ENCODE data around the gene SOS1. TPM values are rescaled to one million over a fixed set of nuclear protein-coding genes. Genes with fewer than 3 reads are reported as not detected.
A peak's percentile ranks its signal among the peaks of the same experiment; 100 is the strongest.
"Not testable (repeated sequence)": the region's sequence is repeated elsewhere in the genome, so short reads cannot be mapped to it uniquely, and the experiment has no call there.

Gene SOS1
- 100 to 1,000 TPM in 1 of 2 donors, 10 to 100 TPM in 1; 98.7 to 116 TPM for total RNA-seq

DNA sequence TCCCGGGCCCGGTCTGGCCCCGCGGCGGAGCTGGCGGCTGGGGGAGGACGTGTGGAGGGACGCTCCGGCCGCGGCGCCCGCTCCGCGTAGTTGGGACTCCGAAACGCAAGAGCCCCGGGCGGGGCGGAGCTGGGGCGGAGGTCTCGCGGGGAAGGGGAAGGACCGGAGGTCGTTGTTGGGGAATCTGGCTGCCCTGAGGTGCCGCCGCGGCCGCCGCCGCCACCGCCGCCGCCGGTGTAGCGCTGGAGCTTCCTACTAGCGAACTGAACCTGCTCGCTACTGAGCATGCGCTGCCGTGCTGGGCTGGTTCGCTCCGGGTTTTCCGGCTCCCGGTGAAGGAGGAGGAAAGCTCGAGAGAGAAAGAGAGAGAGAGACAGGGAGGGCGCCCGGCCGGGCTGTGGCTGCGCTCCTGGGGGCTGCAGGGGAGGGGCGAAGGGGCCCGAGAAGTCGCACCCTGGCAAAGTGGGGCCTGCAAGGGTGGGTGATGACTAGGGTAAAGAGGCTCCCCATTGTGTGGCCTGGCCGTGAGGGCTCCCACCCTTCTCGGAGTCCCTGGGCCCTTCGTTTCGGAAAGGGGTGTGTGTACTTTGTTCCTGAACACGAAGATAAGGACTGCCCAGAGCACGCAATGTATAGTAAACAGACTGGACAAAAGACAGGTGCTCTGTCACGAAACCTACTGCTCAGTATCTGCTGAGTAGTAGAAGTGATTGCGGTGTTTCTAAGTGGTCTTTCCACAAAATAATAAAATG is at the start of gene SOS1:
TSS of gene SOS1 (minus strand) at position 281 of the 752 bp plus-strand sequence. CDS start 629 bp downstream, outside the sequence.
- peak within 1 kb of the TSS; percentile 100 for H3K4me3 Mint-ChIP-seq
- H3K9me3 Mint-ChIP-seq: no peaks in the 10 kb centered on the region
- peak; percentile 64 for ATAC-seq (replicated peaks)
- peaks cover 31% of the 10 kb centered on the region for H3K4me1 Mint-ChIP-seq
- H3K27me3 Mint-ChIP-seq: no peaks in the 10 kb centered on the region
- H3K36me3 Mint-ChIP-seq (ENCODE audit: low read depth): peaks cover 39% of the 10 kb centered on the region
- peak within 1 kb of the TSS; percentile 98 for H3K27ac Mint-ChIP-seq

DNA sequence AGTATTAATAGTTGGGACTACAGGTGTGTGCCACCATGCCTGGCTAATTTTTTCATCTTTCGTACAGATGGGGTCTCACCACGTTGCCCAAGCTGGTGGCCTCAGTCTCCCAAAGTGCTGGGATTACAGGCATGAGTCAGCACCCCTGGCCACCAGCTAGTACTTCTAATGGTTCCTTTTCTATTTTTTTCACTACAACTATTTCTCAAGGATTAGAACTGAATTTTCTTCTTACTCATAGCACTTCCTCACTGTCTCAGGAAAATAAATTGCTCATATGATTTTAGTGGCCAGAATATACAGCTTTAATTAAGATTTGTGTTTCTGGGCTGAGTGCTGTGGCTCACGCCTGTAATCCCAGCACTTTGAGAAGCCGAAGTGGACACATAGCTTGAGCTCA is 43.2 kb upstream of the SOS1 start:
- ATAC-seq (replicated peaks): no peak
- Mint-ChIP-seq H3K27ac (no peak overlapping the region), H3K27me3 (no peaks in the 10 kb centered on the region), H3K9me3 (no peaks in the 10 kb centered on the region), H3K36me3 (ENCODE audit: low read depth) (no peaks in the 10 kb centered on the region), H3K4me3 (no peak overlapping the region), H3K4me1 (no peaks in the 10 kb centered on the region)

DNA sequence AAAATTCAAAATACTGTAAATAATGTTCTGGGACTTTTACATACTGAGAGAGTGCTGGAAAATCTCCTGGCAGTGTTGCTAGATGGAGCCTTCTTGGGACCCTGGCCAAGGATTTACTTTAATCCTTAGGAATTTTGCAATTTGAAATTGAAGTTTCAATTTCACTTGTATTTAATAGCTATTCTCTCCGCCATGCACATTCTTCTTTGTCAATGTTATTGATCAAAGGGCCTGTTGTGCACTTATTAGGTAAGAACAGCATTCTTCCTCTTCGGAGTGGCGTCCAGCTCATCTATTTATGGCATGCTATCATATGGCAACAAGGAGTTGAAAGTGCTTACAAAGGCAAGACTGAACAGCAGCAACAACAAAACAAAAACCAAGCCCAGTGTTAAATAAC is 40.1 kb upstream of the SOS1 start:
- Mint-ChIP-seq H3K36me3 (ENCODE audit: low read depth) (no peaks in the 10 kb centered on the region), H3K27ac (no peak overlapping the region), H3K4me3 (no peak overlapping the region), H3K27me3 (no peaks in the 10 kb centered on the region), H3K4me1 (no peaks in the 10 kb centered on the region), H3K9me3 (no peaks in the 10 kb centered on the region)
- no peak for ATAC-seq (replicated peaks)

DNA sequence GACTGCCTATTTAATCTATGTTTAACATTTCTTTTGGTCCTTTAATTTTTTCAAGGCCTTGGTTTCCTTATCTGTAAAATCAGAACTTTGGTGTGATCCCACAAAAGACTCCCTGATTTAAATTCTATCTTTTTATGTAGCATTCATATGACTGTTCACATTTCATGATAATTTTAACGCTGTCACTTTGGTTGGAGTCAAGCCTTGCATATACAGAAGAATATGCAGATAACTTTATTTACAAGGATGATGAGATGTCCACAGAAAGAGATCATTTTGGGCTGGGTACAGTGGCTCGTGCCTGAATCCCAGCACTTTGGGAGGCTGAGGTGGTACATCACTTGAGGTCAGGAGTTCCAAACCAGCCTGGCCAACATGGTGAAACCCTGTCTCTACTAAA is 38.4 kb upstream of the SOS1 start:
- no peak for ATAC-seq (replicated peaks)
- H3K27me3 Mint-ChIP-seq: no peaks in the 10 kb centered on the region
- no peak overlapping the region for H3K27ac Mint-ChIP-seq
- H3K36me3 Mint-ChIP-seq (ENCODE audit: low read depth): no peaks in the 10 kb centered on the region
- no peaks in the 10 kb centered on the region for H3K9me3 Mint-ChIP-seq
- H3K4me3 Mint-ChIP-seq: no peak overlapping the region
- no peaks in the 10 kb centered on the region for H3K4me1 Mint-ChIP-seq

DNA sequence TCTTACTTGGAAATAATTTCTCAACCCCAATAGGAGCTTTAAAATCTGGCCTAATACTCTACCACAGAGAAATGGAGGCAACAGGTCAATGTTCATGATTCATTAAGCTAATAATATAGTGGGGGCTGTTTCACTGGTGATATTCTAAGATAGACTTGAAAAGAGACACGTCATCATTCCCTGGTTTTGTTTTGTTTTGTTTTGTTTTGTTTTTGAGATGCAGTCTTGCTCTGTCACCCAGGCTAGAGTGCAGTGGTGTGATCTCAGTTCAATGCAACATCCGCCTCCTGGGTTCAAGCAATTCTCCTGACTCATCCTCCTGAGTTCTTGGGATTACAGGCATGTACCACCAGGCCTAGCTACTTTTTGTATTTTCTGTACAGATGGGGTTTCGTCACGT is 37.5 kb upstream of the SOS1 start:
- H3K27me3 Mint-ChIP-seq: no peaks in the 10 kb centered on the region

DNA sequence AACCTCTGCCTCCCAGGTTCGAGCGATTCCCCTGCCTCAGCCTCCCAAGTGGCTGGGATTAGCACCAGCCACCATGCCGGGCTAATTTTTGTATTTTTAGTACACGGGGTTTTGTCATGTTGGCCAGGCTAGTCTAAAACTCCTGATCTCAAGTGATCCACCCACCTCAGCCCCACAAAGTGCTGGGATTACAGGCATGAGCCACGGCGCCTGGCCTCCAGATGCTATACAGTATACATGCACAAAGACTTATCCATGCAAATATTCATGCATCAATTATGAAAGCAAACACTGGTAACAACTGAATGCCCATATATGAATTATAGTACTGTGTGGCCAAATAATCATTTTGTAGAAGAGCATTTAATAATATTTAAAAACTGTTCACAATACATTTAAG is 36.0 kb upstream of the SOS1 start:
- no peak overlapping the region for H3K4me3 Mint-ChIP-seq
- no peak overlapping the region for H3K27ac Mint-ChIP-seq
- H3K9me3 Mint-ChIP-seq: no peaks in the 10 kb centered on the region
- no peak for ATAC-seq (replicated peaks)
- H3K36me3 Mint-ChIP-seq (ENCODE audit: low read depth): no peaks in the 10 kb centered on the region
- no peaks in the 10 kb centered on the region for H3K4me1 Mint-ChIP-seq
- H3K27me3 Mint-ChIP-seq: no peaks in the 10 kb centered on the region

More for the DNA sequence above, 37.5 kb upstream of the SOS1 start:
- no peak overlapping the region for H3K27ac Mint-ChIP-seq
- no peak overlapping the region for H3K4me3 Mint-ChIP-seq
- no peak for ATAC-seq (replicated peaks)
- H3K4me1 Mint-ChIP-seq: no peaks in the 10 kb centered on the region
- H3K36me3 Mint-ChIP-seq (ENCODE audit: low read depth): no peaks in the 10 kb centered on the region
- H3K9me3 Mint-ChIP-seq: no peaks in the 10 kb centered on the region

DNA sequence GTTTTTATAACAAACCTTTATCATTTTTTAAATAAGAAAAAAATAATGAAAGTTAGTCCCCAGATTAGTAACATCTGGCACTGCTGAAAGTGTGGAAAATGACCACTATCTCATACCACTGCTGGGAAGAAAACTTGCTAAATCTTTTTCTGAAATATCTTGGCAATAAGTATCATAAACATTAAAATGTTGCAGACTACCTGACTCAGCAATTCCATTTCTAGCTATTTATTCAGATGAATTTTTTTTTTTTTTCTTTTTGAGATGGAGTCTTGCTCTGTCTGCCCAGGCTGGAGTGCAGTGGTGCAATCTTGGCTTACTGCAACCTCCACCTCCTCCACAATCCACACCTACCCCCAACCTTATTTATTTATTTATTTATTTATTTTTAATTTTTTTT is 35.3 kb upstream of the SOS1 start:
- H3K4me1 Mint-ChIP-seq: no peaks in the 10 kb centered on the region
- ATAC-seq (replicated peaks): no peak
- H3K27ac Mint-ChIP-seq: no peak overlapping the region
- no peak overlapping the region for H3K4me3 Mint-ChIP-seq
- no peaks in the 10 kb centered on the region for H3K27me3 Mint-ChIP-seq
- no peaks in the 10 kb centered on the region for H3K9me3 Mint-ChIP-seq
- H3K36me3 Mint-ChIP-seq (ENCODE audit: low read depth): no peaks in the 10 kb centered on the region

DNA sequence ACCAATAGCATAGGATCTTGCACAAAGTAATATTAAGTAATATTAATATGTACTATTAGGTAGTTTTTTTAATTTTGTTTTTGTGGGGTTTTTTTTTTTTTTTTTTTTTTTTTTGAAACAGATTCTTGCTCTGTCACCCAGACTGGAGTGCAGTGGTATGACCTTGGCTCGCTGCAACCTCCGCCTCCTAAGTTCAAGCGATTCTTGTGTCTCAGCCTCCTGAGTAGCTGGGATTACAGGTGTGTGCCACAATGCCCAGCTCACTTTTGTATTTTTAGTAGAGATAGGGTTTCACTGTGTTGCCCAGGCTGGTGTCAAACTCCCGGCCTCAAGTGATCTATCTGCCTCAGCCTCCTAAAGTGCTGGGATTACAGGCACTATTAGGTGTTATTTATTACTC is 34.7 kb upstream of the SOS1 start:
- not testable (repeated sequence) for H3K27ac Mint-ChIP-seq; H3K4me1 Mint-ChIP-seq; H3K4me3 Mint-ChIP-seq; H3K36me3 Mint-ChIP-seq (ENCODE audit: low read depth); ATAC-seq (replicated peaks); H3K9me3 Mint-ChIP-seq; H3K27me3 Mint-ChIP-seq

DNA sequence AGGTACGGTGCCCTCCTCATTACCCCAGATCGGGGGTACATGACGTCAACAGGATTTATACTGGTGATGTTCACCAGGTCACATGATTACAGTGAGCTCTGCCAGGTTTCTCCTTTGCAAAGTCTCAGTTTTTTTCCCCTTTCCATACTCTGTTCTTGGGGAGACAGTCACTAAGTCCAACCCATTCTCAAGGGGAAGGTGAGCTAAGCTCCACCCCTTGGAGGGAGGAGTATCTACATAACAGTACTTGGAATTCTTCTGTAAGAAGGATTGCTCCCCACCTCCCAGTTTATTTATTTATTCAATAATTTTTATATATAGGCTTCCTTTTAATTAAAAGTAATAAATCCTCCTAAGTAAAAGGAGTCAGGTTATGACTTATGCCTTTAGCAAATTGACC is 34.1 kb upstream of the SOS1 start:
- Mint-ChIP-seq H3K4me3 (no peak overlapping the region), H3K36me3 (ENCODE audit: low read depth) (no peaks in the 10 kb centered on the region), H3K4me1 (no peaks in the 10 kb centered on the region), H3K27ac (no peak overlapping the region), H3K27me3 (no peaks in the 10 kb centered on the region), H3K9me3 (no peaks in the 10 kb centered on the region)
- ATAC-seq (replicated peaks): no peak

DNA sequence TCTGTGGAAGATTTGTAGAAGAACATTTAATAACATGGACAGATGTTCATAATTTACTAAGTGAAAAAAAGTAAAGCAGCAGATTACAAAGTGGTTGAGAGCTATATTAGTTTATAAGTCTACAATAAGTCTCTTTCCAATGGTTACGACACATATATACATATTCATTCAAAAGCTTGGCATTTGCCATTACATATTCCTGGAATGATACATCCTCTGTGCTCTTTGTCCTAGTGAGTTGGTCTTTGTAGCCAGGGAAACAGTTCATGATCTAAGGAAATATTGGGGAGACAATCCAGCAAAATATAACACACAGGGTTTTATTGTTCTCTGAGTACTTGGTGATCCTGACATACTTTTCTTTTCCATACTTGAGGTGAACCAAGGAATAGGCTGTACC is 32.5 kb upstream of the SOS1 start:
- Mint-ChIP-seq H3K27ac (no peak overlapping the region), H3K4me3 (no peak overlapping the region), H3K27me3 (no peaks in the 10 kb centered on the region), H3K9me3 (no peaks in the 10 kb centered on the region), H3K36me3 (ENCODE audit: low read depth) (no peaks in the 10 kb centered on the region), H3K4me1 (no peaks in the 10 kb centered on the region)
- ATAC-seq (replicated peaks): no peak

DNA sequence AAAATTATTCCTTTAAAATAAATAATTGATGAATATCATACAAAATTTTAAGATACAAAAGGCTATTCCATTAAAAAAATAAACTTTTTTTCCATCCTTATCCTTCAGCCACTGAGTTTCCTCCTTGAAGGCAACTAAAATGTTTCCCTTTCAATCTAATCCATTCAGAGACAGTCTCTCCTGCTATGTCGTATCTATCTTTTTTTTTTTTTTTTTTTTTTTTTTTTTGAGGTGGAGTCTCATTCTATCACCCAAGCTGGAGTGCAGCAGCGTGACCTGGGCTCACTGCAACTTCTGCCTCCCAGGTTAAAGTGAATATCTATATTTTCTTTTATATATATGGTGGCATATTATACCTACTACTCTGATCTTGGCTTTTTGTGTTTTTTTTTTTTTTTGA is 31.7 kb upstream of the SOS1 start:
- H3K27me3 Mint-ChIP-seq: no peaks in the 10 kb centered on the region
- H3K9me3 Mint-ChIP-seq: no peaks in the 10 kb centered on the region
- ATAC-seq (replicated peaks): no peak
- no peak overlapping the region for H3K27ac Mint-ChIP-seq
- no peak overlapping the region for H3K4me3 Mint-ChIP-seq
- no peaks in the 10 kb centered on the region for H3K36me3 Mint-ChIP-seq (ENCODE audit: low read depth)
- no peaks in the 10 kb centered on the region for H3K4me1 Mint-ChIP-seq

DNA sequence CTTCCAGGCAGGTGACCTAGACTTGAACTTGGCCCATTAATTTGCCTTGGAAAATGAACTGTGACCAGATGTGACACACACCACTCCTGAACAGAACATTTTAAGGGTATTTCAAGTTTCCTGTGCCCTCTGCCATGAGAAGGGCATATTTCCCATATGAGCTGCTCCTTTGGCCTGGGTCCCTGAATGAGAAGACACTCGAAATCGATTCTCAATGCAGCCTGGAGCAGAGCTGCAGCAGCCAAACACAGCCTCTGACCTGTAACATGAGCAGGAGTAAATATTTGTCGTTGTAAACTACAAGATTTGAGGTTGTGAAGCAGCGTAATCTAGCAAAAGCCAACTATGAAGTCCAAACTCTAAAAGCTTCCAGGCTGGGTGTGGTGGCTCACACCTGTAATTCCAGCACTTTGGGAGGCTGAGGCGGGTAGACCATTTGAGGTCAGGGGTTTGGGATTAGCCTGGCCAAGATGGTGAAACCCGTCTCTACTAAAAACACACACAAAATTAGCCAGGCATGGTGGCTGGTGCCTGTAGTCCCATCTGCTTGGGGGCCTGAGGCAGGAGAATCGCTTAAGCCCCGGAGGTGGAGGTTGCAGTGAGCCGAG is 30.1 kb upstream of the SOS1 start:
- no peak for ATAC-seq (replicated peaks)
- H3K9me3 Mint-ChIP-seq: no peaks in the 10 kb centered on the region
- H3K27me3 Mint-ChIP-seq: no peaks in the 10 kb centered on the region
- no peaks in the 10 kb centered on the region for H3K4me1 Mint-ChIP-seq
- H3K4me3 Mint-ChIP-seq: no peak overlapping the region
- H3K36me3 Mint-ChIP-seq (ENCODE audit: low read depth): no peaks in the 10 kb centered on the region
- H3K27ac Mint-ChIP-seq: no peak overlapping the region

DNA sequence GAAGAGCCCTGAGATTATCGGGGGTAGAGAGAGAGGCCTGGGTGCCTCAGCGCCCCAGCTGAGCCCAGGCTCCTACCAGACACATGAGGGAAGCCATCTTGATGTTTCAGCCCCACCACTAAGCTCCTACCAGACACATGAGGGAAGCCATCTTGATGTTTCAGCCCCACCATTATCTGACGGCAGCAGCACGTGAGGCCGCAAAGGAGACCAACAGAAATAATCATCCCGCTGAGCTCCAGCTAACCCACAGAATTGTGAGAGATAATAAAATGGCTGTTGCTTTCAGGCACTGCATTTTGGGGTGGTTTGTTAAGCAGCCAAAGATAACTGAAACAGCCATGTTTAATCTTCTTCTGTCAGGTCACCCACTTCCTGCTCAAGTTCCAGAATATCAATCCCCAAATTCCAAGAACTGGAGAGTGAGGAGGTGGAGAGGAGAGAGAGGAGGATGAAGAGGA is 29.3 kb upstream of the SOS1 start:
- Mint-ChIP-seq H3K36me3 (ENCODE audit: low read depth) (no peaks in the 10 kb centered on the region), H3K4me1 (no peaks in the 10 kb centered on the region), H3K4me3 (no peak overlapping the region), H3K27ac (peak overlapping the region; percentile 36), H3K9me3 (no peaks in the 10 kb centered on the region), H3K27me3 (no peaks in the 10 kb centered on the region)
- ATAC-seq (replicated peaks): no peak

DNA sequence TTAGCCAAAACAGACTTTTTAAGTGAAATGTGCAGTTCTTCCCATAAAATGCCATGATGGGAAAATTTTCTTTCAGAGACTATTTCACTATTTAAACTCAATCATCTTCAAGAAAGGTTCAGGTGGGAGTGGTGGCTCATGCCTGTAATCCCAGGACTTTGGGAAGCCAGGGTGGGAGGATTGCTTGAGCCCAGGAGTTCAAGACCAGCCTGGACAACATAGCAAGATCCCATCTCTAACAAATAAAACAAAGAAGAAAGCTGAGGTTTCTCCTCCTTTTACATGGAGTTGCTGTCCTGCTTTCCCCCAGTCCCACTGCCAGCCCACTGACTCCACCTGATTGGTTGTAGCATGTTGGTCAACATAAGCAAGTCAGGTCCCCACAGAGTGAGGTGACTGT is 25.8 kb upstream of the SOS1 start:
- Mint-ChIP-seq H3K36me3 (ENCODE audit: low read depth) (no peaks in the 10 kb centered on the region), H3K27ac (no peak overlapping the region), H3K4me1 (peaks cover 22% of the 10 kb centered on the region), H3K9me3 (no peaks in the 10 kb centered on the region), H3K27me3 (no peaks in the 10 kb centered on the region), H3K4me3 (no peak overlapping the region)
- ATAC-seq (replicated peaks): no peak

DNA sequence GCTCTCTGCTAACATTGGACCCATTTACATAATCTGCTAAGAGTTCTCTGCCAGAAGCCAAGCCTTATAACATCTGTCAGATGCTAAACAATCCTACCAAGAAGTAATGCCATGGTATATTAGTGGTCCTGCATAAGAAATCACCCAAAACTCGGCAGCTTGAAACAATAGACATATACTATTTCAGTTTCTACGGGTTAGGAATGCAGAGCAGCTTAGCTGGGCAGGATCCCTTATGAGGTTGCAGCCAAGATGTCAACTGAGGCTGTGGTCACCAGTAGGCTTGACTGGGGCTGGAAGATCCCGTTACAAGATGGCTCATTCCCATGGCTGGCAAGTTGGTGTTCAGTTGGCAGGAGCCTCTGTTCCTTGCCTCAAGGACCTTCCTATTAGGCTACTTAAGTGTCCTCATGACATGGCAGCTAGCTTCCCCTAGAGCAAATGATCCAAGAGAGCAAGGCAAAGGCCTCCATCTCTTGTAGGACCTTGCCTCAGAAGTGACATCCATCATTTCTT is 25.1 kb upstream of the SOS1 start:
- no peak for ATAC-seq (replicated peaks)
- Mint-ChIP-seq H3K9me3 (no peaks in the 10 kb centered on the region), H3K27ac (no peak overlapping the region), H3K4me1 (peaks cover 28% of the 10 kb centered on the region), H3K4me3 (no peak overlapping the region), H3K36me3 (ENCODE audit: low read depth) (no peaks in the 10 kb centered on the region), H3K27me3 (no peaks in the 10 kb centered on the region)
